A673 (cell line): Measurements from ENCODE around the gene CAV1. TPM values are rescaled to one million over a fixed set of nuclear protein-coding genes. Genes with fewer than 3 reads are reported as not detected.

Source experiments
- BruUV-seq: library from RNA; stranded (reverse); fragments of 400-500 nt; replicated peaks from 2 replicates; lab custom pipeline; 2021; lab: Mats Ljungman, UMichigan
- CTCF ChIA-PET: fragments of 300-600 bp; sonication (Branson Sonifier 250); formaldehyde crosslinking; loops from one replicate; lab custom pipeline; 2022; ENCODE audit warnings: antibody characterized with exemption; lab: Charles Lee
- POLR2A ChIA-PET: fragments of 300-600 bp; sonication (Branson Sonifier 250); formaldehyde crosslinking; loops from one replicate; lab custom pipeline; 2022; ENCODE audit warnings: antibody characterized with exemption; ENCODE audit not compliant: low non-redundant PET; lab: Charles Lee
- DNase-seq: peaks from one replicate; pipeline ENCODE4 v3.0.0-alpha.2; 2015; ENCODE audit warnings: low spot score
- H3K27ac ChIP-seq: fragments of 200-600 bp; sonication (generic); 2 replicates; pipeline ENCODE4 v1.5.1; 2016; ENCODE audit warnings: mixed run types, low read depth, mild to moderate bottlenecking, mixed read lengths, antibody characterized with exemption, low read length; ENCODE audit not compliant: poor library complexity, severe bottlenecking
- H3K27me3 ChIP-seq: fragments of 200-600 bp; sonication (generic); replicated peaks from 2 replicates; pipeline ENCODE4 v1.6.1; 2017; ENCODE audit warnings: mixed run types, low read depth, mild to moderate bottlenecking, mixed read lengths, antibody characterized with exemption, low read length; ENCODE audit not compliant: insufficient read depth, poor library complexity
- H3K36me3 ChIP-seq: fragments of 200-600 bp; sonication (generic); 2 replicates; pipeline ENCODE4 v1.6.1; 2016; ENCODE audit warnings: mixed run types, mild to moderate bottlenecking, mixed read lengths, antibody characterized with exemption, low read length; ENCODE audit not compliant: insufficient read depth, poor library complexity, severe bottlenecking
- H3K4me1 ChIP-seq: fragments of 200-600 bp; sonication (generic); 2 replicates; pipeline ENCODE4 v1.6.1; 2017; ENCODE audit warnings: mixed run types, mild to moderate bottlenecking, mixed read lengths, antibody characterized with exemption, low read length; ENCODE audit not compliant: insufficient read depth, poor library complexity, severe bottlenecking
- H3K4me3 ChIP-seq: fragments of 200-600 bp; sonication (generic); 2 replicates; pipeline ENCODE4 v1.5.1; 2016; ENCODE audit warnings: low read depth, mixed run types, mild to moderate bottlenecking, mixed read lengths, low read length; ENCODE audit not compliant: poor library complexity, severe bottlenecking
- H3K9me3 ChIP-seq: fragments of 200-600 bp; sonication (generic); 2 replicates; pipeline ENCODE4 v1.6.1; 2016; ENCODE audit warnings: mixed run types, low read depth, mild to moderate bottlenecking, mixed read lengths, antibody characterized with exemption, low read length; ENCODE audit not compliant: poor library complexity, severe bottlenecking
- EZH2 ChIP-seq: fragments of 200-600 bp; sonication (generic); IDR thresholded peaks from 2 replicates; pipeline ENCODE4 v1.6.1; 2017; ENCODE audit warnings: borderline replicate concordance, low read depth, mild to moderate bottlenecking, mixed read lengths, antibody characterized with exemption, low read length; ENCODE audit not compliant: poor library complexity, severe bottlenecking
- intact Hi-C: fragments of 100-400 bp; cut with micrococcal nuclease; formaldehyde crosslinking; loops from one replicate; pipeline ENCODE4 v1.10.0; 2022; ENCODE audit not compliant: unreplicated experiment
- total RNA-seq: library from RNA; stranded (reverse); gene quantifications from 2 replicates; pipeline ENCODE4 v1.2.3, GENCODE V29; 2021
- TF ChIP-seq, protein P1 (sequence below): fragments of 300-800, 200-600 bp; sonication (generic); conservative IDR thresholded peaks from 2 replicates; pipeline ENCODE4 v1.5.1; 2017; ENCODE audit warnings: low read depth, mild to moderate bottlenecking, antibody characterized with exemption, low read length, moderate library complexity, mixed read lengths

Gene CAV1
- total RNA-seq, 1 experiment from 2014 or later: 2,074 TPM

DNA sequence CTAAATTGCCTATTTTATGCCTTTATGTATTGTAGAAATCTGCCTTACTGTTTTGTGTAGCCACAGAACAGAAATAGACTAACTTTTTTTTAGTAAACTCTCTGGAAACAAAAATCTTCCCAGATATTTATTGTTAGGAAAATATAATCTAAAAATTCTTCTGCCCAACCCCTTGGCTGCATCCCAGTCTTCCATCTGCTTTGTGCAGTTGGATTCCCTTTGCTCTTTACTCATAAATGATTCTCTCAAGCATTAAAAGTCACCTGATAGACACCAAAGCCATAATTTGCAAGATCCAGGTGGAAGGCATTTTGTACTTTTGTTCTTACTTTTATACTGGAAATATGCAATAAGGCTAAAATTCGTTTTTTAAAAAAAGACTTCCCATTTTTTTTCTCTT lies 31.4 kb upstream of the CAV1 start:
- CTCF ChIA-PET: no interaction called here
- TF ChIP-seq EZH2: no peak
- TF ChIP-seq, protein P1, sequence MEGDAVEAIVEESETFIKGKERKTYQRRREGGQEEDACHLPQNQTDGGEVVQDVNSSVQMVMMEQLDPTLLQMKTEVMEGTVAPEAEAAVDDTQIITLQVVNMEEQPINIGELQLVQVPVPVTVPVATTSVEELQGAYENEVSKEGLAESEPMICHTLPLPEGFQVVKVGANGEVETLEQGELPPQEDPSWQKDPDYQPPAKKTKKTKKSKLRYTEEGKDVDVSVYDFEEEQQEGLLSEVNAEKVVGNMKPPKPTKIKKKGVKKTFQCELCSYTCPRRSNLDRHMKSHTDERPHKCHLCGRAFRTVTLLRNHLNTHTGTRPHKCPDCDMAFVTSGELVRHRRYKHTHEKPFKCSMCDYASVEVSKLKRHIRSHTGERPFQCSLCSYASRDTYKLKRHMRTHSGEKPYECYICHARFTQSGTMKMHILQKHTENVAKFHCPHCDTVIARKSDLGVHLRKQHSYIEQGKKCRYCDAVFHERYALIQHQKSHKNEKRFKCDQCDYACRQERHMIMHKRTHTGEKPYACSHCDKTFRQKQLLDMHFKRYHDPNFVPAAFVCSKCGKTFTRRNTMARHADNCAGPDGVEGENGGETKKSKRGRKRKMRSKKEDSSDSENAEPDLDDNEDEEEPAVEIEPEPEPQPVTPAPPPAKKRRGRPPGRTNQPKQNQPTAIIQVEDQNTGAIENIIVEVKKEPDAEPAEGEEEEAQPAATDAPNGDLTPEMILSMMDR: no peak
- no peaks in the 10 kb centered on the region for H3K27me3 ChIP-seq
- peaks cover 5% of the 10 kb centered on the region for H3K9me3 ChIP-seq
- intact Hi-C loops: no loop called here
- no peaks in the 10 kb centered on the region for H3K36me3 ChIP-seq
- no TSS peak for BruUV-seq
- no peak overlapping the region for H3K4me3 ChIP-seq
- no peak for DNase-seq
- H3K4me1 ChIP-seq: peaks cover 70% of the 10 kb centered on the region
- peak overlapping the region; percentile 85 for H3K27ac ChIP-seq
- POLR2A ChIA-PET: no interaction called here

DNA sequence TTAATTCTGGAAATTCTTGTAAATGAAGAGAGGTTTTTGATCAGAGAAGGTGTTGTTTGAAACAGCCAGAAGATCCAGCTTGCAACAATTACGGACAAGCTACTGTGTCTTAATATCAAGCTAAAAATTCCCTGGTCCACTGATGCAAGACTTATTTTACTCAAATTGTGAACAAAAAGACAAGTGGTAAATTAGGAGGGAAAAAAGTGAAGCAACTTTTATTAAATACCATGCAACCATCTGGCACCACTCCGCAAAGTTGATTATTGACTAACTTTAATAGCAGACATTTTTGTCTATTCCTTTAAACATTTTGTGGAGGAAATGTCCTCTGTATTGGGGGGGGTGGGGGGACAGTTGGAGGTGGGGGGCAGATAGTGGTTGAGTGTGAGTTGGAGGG lies 30.4 kb upstream of the CAV1 start:
- Histone ChIP-seq H3K27me3 (no peaks in the 10 kb centered on the region), H3K4me3 (no peak overlapping the region), H3K27ac (peak overlapping the region; percentile 85), H3K9me3 (peaks cover 5% of the 10 kb centered on the region), H3K4me1 (peaks cover 66% of the 10 kb centered on the region), H3K36me3 (no peaks in the 10 kb centered on the region)
- intact Hi-C loops: no loop called here
- no TSS peak for BruUV-seq
- ChIA-PET POLR2A (no interaction called here), CTCF (interaction anchor here (1.1 kb wide), 1 partner anchor 26 kb away, joined by 3 read pairs; no protein-coding TSS in a partner anchor)
- no peak for DNase-seq
- no peak for TF ChIP-seq EZH2
- TF ChIP-seq, protein P1: no peak

DNA sequence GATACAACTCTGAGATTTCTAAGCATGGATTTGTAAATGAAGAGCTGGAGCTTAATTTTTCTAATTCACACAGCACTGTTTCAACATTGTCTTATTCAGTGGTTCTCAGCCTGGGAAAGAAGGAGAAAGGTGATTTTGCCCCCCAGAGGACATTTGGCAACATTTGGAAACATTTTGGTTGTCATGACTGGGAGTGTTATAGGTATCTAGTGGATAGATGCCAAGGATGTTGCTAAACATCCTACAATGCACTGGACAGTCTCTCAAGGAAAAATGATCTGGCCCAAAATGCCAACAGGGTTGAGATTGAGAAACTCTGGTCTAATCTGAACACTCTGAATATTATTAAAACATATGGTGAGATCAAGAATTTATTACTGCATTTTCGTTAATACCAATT lies 29.1 kb upstream of the CAV1 start:
- peak overlapping the region; percentile 85 for H3K27ac ChIP-seq
- intact Hi-C loops: no loop called here
- H3K4me1 ChIP-seq: peaks cover 54% of the 10 kb centered on the region
- H3K27me3 ChIP-seq: no peaks in the 10 kb centered on the region
- ChIA-PET POLR2A (no interaction called here), CTCF (interaction anchor here (1.1 kb wide), 1 partner anchor 28 kb away, joined by 3 read pairs; no protein-coding TSS in a partner anchor)
- BruUV-seq: no TSS peak
- DNase-seq: no peak
- H3K9me3 ChIP-seq: peaks cover 5% of the 10 kb centered on the region
- no peak for TF ChIP-seq EZH2
- TF ChIP-seq, protein P1: peak; percentile 17; the same call in 1 of the 2 replicates
- H3K4me3 ChIP-seq: no peak overlapping the region
- peaks cover 7% of the 10 kb centered on the region for H3K36me3 ChIP-seq
